ENCODE measurements around the gene FH. TPM values are rescaled to one million over a fixed set of nuclear protein-coding genes. Genes with fewer than 3 reads are reported as not detected.

FH gene
- total RNA-seq, 3 donors from 2014 or later (not counting 1 experiment from before 2014, with no cell fraction given), result 16.6 to 18.3 (median 16.7) TPM

GRCh38 chr1:241470908-241471590 is 48.5 kb downstream of the FH start:
- no peak for TF ChIP-seq CTCF (IDR thresholded peaks at IDR 0.05)
- H3K36me3 ChIP-seq (ENCODE audit: control insufficient read depth, insufficient read depth, low read length), result no peaks in the 10 kb centered on the region
- 92% methylated on average over 4 of the region's 5 CpGs for WGBS (ENCODE audit: insufficient coverage)
- H3K4me1 ChIP-seq (ENCODE audit: control insufficient read depth, insufficient read depth, low read length), result no peaks in the 10 kb centered on the region
- H3K9me3 ChIP-seq (ENCODE audit: control insufficient read depth, insufficient read depth, low read length), result no peaks in the 10 kb centered on the region
- no peaks in the 10 kb centered on the region for H3K27me3 ChIP-seq (ENCODE audit: control insufficient read depth, insufficient read depth, low read length)
- peaks cover 5 to 17% of the 10 kb centered on the region in 2 donors for H3K27me3 Mint-ChIP-seq (ENCODE audit: low read depth in 2 of 2)
- H3K4me3 Mint-ChIP-seq, result no peak overlapping the region
- H3K27ac ChIP-seq (ENCODE audit: low read length), result no peak overlapping the region
- DNase-seq (no peak), ATAC-seq (no peak)
- no peaks in the 10 kb centered on the region for H3K9me3 Mint-ChIP-seq
- H3K4me1 Mint-ChIP-seq, result no peaks in the 10 kb centered on the region
- H3K36me3 Mint-ChIP-seq, result no peaks in the 10 kb centered on the region
- no peak overlapping the region for H3K4me3 ChIP-seq (ENCODE audit: low read length)
- intact Hi-C loops (cut with micrococcal nuclease), result no loop called here
- no peak overlapping the region for H3K27ac Mint-ChIP-seq

GRCh38 chr1:241470361-241470760 is 49.2 kb downstream of the FH start:
- Mint-ChIP-seq H3K9me3 (no peaks in the 10 kb centered on the region), H3K4me1 (no peaks in the 10 kb centered on the region), H3K27me3 (ENCODE audit: low read depth in 2 of 2) (peaks cover 5 to 17% of the 10 kb centered on the region in 2 donors), H3K4me3 (no peak overlapping the region), H3K36me3 (no peaks in the 10 kb centered on the region), H3K27ac (no peak overlapping the region)
- no peaks in the 10 kb centered on the region for H3K27me3 ChIP-seq (ENCODE audit: control insufficient read depth, insufficient read depth, low read length)
- TF ChIP-seq CTCF (IDR thresholded peaks at IDR 0.05), result no peak
- H3K27ac ChIP-seq (ENCODE audit: low read length), result no peak overlapping the region
- 92% methylated on average over 3 of the region's 3 CpGs for WGBS (ENCODE audit: insufficient coverage)
- H3K4me1 ChIP-seq (ENCODE audit: control insufficient read depth, insufficient read depth, low read length), result no peaks in the 10 kb centered on the region
- ATAC-seq (no peak), DNase-seq (no peak)
- H3K9me3 ChIP-seq (ENCODE audit: control insufficient read depth, insufficient read depth, low read length), result no peaks in the 10 kb centered on the region
- H3K4me3 ChIP-seq (ENCODE audit: low read length), result no peak overlapping the region
- intact Hi-C loops (cut with micrococcal nuclease), result no loop called here
- H3K36me3 ChIP-seq (ENCODE audit: control insufficient read depth, insufficient read depth, low read length), result no peaks in the 10 kb centered on the region

GRCh38 chr1:241465673-241466072 is 53.9 kb downstream of the FH start:
- H3K36me3 ChIP-seq (ENCODE audit: control insufficient read depth, insufficient read depth, low read length), result no peaks in the 10 kb centered on the region
- Mint-ChIP-seq H3K4me1 (no peaks in the 10 kb centered on the region), H3K27ac (no peak overlapping the region), H3K9me3 (no peaks in the 10 kb centered on the region), H3K4me3 (no peak overlapping the region), H3K27me3 (ENCODE audit: low read depth in 2 of 2) (peaks cover 3 to 10% of the 10 kb centered on the region in 2 donors), H3K36me3 (no peaks in the 10 kb centered on the region)
- H3K4me1 ChIP-seq (ENCODE audit: control insufficient read depth, insufficient read depth, low read length), result no peaks in the 10 kb centered on the region
- H3K27me3 ChIP-seq (ENCODE audit: control insufficient read depth, insufficient read depth, low read length), result no peaks in the 10 kb centered on the region
- H3K9me3 ChIP-seq (ENCODE audit: control insufficient read depth, insufficient read depth, low read length), result no peaks in the 10 kb centered on the region
- H3K4me3 ChIP-seq (ENCODE audit: low read length), result no peak overlapping the region
- WGBS (ENCODE audit: insufficient coverage), result 94% methylated on average over 7 of the region's 8 CpGs
- DNase-seq (no peak), ATAC-seq (no peak)
- intact Hi-C loops (cut with micrococcal nuclease), result no loop called here
- no peak overlapping the region for H3K27ac ChIP-seq (ENCODE audit: low read length)
- no peak for TF ChIP-seq CTCF (IDR thresholded peaks at IDR 0.05)

- no peak for TF ChIP-seq CTCF (IDR thresholded peaks at IDR 0.05)
- H3K27me3 ChIP-seq (ENCODE audit: control insufficient read depth, insufficient read depth, low read length), result no peaks in the 10 kb centered on the region
- H3K4me1 ChIP-seq (ENCODE audit: control insufficient read depth, insufficient read depth, low read length), result no peaks in the 10 kb centered on the region
- no peaks in the 10 kb centered on the region for H3K9me3 ChIP-seq (ENCODE audit: control insufficient read depth, insufficient read depth, low read length)
- ATAC-seq (no peak), DNase-seq (no peak)
- Mint-ChIP-seq H3K9me3 (no peaks in the 10 kb centered on the region), H3K36me3 (no peaks in the 10 kb centered on the region), H3K27ac (no peak overlapping the region), H3K4me3 (no peak overlapping the region), H3K4me1 (no peaks in the 10 kb centered on the region), H3K27me3 (ENCODE audit: low read depth in 2 of 2) (peaks cover 3 to 5% of the 10 kb centered on the region in 2 donors)
- H3K4me3 ChIP-seq (ENCODE audit: low read length), result no peak overlapping the region
- intact Hi-C loops (cut with micrococcal nuclease), result no loop called here
- H3K27ac ChIP-seq (ENCODE audit: low read length), result no peak overlapping the region
- no CpG with 5 or more reads among the region's 4 CpGs for WGBS (ENCODE audit: insufficient coverage)
- no peaks in the 10 kb centered on the region for H3K36me3 ChIP-seq (ENCODE audit: control insufficient read depth, insufficient read depth, low read length)
Measured at GRCh38 chr1:241464985-241465384, 54.6 kb downstream of the FH start.
